Ramos (cell line): ENCODE measurements around the gene ANK2.

Experiments used
- in situ Hi-C: fragments of 300-500 bp; cut with MboI; formaldehyde crosslinking; loops from one replicate; pipeline ENCODE4 v1.14.3; 2022; ENCODE audit warnings: low sequenced_read_pairs; ENCODE audit not compliant: unreplicated experiment

The ANK2 gene

GRCh38 chr4:113049421-113050370, at the start of gene ANK2:
ANK2 (plus strand) TSS chr4:113049653; CDS start chr4:113049729, 76 bp downstream.
- in situ Hi-C loops = no loop called here

- in situ Hi-C loops = no loop called here
Observed at GRCh38 chr4:113003841-113004240, 45.6 kb upstream of the ANK2 start.

DNA sequence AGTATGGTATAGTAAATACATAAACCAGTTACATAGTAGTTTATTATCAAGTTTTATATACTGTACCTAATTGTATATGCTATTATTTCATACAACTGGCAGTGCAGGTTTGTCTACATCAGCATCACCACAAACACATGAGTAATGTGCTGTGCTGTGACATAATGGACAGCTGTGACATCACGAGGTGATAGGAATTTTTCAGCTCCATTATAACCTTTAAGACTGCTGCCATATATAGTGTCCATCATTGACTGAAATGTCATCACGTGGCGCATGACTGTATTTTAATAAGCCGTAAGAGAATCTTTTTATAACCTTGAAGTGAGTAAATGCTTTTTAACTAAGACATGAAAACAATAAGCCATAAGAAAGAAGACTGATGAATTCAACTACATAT, 44.8 kb upstream of the ANK2 start:
- in situ Hi-C loops = no loop called here

DNA sequence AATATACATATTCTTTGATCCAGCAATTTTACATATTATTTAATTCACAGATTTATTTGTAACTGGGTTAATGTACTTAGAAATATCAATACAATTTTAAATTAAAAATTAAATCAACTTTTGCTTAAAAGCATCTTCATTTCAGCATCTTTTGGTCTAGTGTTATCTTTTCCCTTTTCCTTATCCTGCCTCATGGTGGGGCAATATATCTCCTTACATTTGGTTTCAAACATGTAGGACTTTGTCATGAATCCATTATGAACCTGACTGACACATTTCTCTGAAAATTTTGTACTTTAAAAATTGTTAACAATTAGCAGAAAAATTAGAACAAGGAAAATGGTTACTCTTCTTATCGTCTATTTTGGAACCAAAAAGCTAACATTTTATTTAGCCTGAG, 42.8 kb upstream of the ANK2 start:
- in situ Hi-C loops = no loop called here

DNA sequence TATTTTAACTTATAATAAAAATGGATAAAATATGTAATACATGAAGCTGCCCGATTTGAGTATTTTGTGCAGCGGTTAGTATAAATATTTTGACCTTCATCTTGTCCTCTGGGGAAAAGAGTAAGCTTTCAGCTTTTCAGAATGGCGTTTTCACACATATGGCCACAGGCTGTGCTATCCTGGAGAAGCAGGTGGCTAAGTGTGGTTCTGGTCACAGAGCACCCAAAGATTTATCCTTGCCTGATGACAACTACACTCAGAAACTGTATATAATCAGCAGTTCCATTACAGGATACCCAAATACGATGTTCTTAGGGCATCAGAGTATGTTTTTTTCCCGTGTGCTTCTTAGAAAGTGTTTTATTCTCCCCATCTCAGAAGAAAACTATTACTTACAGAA, 42.3 kb upstream of the ANK2 start:
- in situ Hi-C loops = no loop called here

- in situ Hi-C loops = no loop called here
Observed at GRCh38 chr4:113008135-113008534, 41.3 kb upstream of the ANK2 start.

DNA sequence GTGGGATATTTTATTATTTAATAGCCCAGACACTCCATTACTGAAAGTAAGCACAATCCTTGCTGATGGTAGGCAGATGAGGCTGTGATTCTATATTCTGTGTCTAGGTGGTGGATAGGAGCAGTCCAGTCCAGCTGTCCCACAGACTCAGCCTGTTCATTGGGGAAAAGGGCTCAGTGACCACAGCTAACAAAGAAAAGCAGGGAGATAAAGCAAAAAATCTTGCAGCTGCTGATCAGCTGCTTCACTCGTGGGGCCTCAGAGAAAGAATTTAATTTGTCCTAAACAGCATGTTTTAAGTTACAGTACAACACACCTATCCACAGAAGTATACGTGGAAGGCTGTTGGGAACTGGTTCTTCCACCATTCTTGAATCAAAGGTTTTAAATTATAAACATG, 40.7 kb upstream of the ANK2 start:
- in situ Hi-C loops = no loop called here

DNA sequence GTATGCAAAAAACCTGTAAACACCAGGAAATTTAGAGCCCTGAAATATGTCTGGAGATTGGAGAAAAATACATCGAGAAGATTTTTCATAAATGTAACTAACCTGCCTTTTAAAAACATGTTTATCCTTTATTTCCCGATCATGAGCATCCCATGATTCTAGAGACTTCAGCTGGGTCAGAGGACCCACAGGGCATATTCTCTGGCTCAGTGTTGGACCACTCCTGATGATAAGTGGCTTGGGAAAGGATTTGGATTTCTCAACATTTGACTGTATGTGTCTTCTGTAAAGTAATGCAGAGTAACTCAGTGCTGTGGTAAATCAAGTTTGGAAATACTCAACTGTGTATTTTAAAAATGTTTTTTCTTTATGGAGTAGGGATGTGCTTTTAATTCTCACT, 40.0 kb upstream of the ANK2 start:
- in situ Hi-C loops = no loop called here

- in situ Hi-C loops = no loop called here
Observed at GRCh38 chr4:113012122-113012725, 37.2 kb upstream of the ANK2 start.

- in situ Hi-C loops = no loop called here
Observed at GRCh38 chr4:113012786-113013185, 36.7 kb upstream of the ANK2 start.

DNA sequence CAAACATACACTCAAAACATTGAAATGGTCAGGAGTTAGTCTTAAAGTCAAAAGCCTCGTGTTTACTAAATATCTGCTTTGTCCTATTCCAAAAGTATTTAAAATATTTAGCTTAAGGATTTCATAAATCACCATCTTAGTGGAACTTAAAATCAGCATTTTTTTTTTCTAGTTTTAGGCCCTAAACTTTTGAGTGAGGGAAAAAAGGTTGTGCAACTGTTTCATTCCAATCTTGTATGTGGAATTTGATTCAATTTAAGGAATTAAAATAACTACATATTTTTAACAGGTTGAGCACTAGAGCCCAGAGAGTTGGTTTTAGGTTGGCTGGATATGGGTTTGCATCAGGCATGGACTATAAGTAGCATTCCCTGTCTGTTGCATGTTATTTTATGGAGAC, 35.7 kb upstream of the ANK2 start:
- in situ Hi-C loops = no loop called here

DNA sequence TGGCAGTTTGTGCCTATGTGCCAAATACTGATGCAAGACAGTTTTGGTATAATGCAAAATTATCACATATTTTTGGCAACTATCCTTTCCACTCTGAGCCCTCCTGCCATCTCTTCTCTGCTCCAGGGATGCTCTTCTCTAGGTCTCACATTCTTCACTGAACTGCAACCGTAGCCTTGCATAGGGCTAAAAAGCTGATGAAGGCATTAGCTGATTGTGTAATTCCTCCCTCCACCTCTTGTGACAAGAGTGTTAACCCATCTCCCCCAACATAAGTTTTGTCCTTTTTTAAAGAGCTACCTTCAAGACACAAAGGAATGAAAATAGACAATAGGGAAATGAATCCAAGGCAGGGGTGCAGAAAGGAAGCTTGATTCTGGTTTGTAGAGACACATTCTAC, 33.1 kb upstream of the ANK2 start:
- in situ Hi-C loops = no loop called here

GRCh38 chr4:113020966-113021365, 28.5 kb upstream of the ANK2 start:
- in situ Hi-C loops = no loop called here

DNA sequence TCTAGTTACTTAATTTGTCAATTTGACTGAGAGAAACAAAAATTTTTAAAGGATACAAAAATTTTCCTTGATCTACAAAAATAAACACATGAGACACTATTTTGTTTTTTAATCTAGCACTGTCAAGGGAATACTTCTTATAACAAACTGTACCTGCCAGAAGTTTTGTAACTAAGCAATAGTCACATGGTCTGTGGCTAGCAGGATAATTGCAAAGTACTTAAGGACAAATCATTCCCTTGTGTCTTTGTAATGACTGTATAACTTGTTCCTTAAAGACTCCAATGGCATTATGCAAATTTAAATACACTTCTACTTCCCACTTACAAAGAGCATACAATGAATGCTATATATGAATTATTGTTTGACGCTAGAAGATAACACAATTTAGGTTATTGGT, 25.1 kb upstream of the ANK2 start:
- in situ Hi-C loops = no loop called here

- in situ Hi-C loops = no loop called here
Observed at GRCh38 chr4:113025416-113025815, 24.0 kb upstream of the ANK2 start.

GRCh38 chr4:113026556-113026955, 22.9 kb upstream of the ANK2 start:
- in situ Hi-C loops = no loop called here

DNA sequence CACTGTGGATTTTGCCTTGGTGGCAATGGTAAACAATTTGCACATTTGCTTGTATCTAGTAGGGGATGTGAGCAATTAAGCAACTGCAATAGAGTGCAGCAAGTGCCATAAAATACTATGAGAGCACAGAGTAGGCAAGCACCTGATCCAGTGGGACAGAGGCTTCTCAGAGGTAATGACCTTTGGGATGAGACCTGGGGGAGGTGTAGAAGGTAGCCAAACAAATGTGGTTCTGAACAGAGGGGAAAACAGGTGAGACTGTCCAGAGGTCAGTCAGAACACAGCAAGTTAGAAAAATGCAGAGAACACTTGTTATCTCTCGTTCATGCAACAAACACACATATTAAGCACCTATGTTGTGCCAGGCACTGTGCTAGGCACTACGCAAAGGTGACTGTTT, 21.4 kb upstream of the ANK2 start:
- in situ Hi-C loops = no loop called here

- in situ Hi-C loops = no loop called here
Observed at GRCh38 chr4:113031212-113031611, 18.2 kb upstream of the ANK2 start.

DNA sequence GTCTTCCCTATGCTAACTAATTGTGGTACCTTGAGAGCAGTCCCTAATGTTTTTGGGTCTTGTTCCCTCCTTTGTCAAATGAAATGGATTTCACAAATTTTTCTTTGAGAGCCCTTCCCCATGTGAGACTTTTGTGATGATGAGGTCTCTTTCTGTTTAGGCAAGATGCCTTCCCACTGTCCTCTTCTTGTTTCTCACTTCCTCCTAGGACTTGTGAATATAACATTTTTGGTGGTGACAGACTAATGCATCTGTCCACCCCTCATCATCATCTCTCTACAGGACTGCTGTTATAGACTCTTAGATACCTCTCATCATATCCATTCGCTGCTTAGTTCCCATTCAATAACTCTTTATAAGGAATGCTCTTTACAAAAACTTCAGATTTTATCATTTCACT, 8.7 kb upstream of the ANK2 start:
- in situ Hi-C loops = no loop called here

DNA sequence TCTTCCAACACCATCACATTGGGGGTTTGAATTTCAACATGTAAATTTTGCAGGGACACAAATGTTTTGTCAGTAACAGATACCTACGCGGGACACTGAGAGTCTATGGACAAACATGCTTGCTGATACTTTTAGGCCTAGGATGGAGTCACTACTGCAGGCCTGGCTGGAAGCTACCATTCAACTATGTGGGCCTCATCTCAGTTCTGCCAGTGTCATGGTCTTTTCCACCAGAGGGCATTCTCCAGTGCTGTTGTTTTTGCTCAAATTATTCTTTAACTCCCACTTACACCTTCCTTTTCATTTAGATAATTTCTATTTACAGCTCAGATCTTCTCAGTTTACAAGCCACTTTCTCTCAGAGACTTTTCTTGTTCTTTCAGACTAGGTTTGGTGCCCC, 7.0 kb upstream of the ANK2 start:
- in situ Hi-C loops = no loop called here

GRCh38 chr4:113043591-113043990, 5.9 kb upstream of the ANK2 start:
- in situ Hi-C loops = no loop called here

GRCh38 chr4:113050371-113050755, 910 bp downstream of the ANK2 start:
- in situ Hi-C loops = no loop called here
